HepG2 (cell line): ENCODE data around the gene WNK2. TPM values are rescaled to one million over a fixed set of nuclear protein-coding genes. Genes with fewer than 3 reads are reported as not detected.

ENCODE experiments used
- ATAC-seq: fragments of 200-7000 bp; cut with Tn5 transposase; 3 replicates; pipeline ENCODE4 v1.9.1; 2020; ENCODE audit warnings: mild to moderate bottlenecking, moderate library complexity
- BruUV-seq: library from RNA; stranded (reverse); fragments of 400-500 nt; replicated peaks from 2 replicates; lab custom pipeline; 2021; lab: Mats Ljungman, UMichigan
- CTCF ChIA-PET: fragments of 300-600 bp; formaldehyde crosslinking; extraction: SDS; loops from one replicate; lab custom pipeline; 2021; ENCODE audit warnings: low total read pairs, inconsistent platforms, low intra/inter-chr PET ratio; lab: Yijun Ruan, JAX
- POLR2A ChIA-PET: fragments of 350-600 bp; sonication (Branson Sonifier 250); formaldehyde crosslinking; loops from one replicate; lab custom pipeline; 2020; ENCODE audit warnings: antibody characterized with exemption, inconsistent platforms; lab: Yijun Ruan, JAX
- DNase-seq: peaks from one replicate; pipeline ENCODE4 v3.0.0-alpha.2; 2015; ENCODE audit warnings: low spot score
- FAIRE-seq: peaks from 3 replicates; lab custom pipeline; 2011; peaks lifted over from hg19 to GRCh38; lab: Jason Lieb, UNC
- H2AFZ ChIP-seq: one replicate; pipeline ENCODE4 v1.6.1; 2011; ENCODE audit warnings: low read length, inconsistent platforms
- H3K27ac ChIP-seq: fragments of 300-600 bp; 3 replicates; pipeline ENCODE4 v1.8.0; 2011; ENCODE audit warnings: mixed run types, mild to moderate bottlenecking, mixed read lengths, low read length, inconsistent platforms; ENCODE audit not compliant: insufficient read depth; ENCODE audit errors: extremely low read length
- H3K27me3 ChIP-seq, 2 experiments: fragments of 200-600 bp in 1 of 2; 2 replicates in 1 of 2; 3 replicates in 1 of 2; pipeline versions ENCODE4 v1.6.0 to v1.8.0; 2011; ENCODE audit warnings: low read length in 2 of 2, mild to moderate bottlenecking in 2 of 2, moderate library complexity in 2 of 2, inconsistent platforms in 1 of 2; ENCODE audit not compliant: insufficient read depth in 2 of 2, control insufficient read depth in 1 of 2
- H3K36me3 ChIP-seq, 2 experiments: fragments of 200-600 bp in 1 of 2; replicated peaks in 1 of 2; 2 replicates in 1 of 2; 3 replicates in 1 of 2; pipeline versions ENCODE4 v1.5.1 to v1.8.0; 2011; ENCODE audit warnings: low read length in 2 of 2, inconsistent platforms in 1 of 2; ENCODE audit not compliant: insufficient read depth in 2 of 2, control insufficient read depth in 1 of 2
- H3K4me1 ChIP-seq: 2 replicates; pipeline ENCODE4 v1.5.1; 2012; ENCODE audit warnings: low read length, inconsistent platforms; ENCODE audit not compliant: insufficient read depth
- H3K4me2 ChIP-seq: 2 replicates; pipeline ENCODE4 v1.6.0; 2011; ENCODE audit warnings: low read depth, low read length, inconsistent platforms
- H3K4me3 ChIP-seq, 3 experiments: fragments of 200-600 bp in 1 of 3; sonication (generic), shearing (Covaris generic) in 1 of 3; replicated peaks in 1 of 3; 2 replicates each; pipeline ENCODE4 v1.5.1; 2011 to 2016; ENCODE audit warnings: low read length in 3 of 3, inconsistent platforms in 2 of 3, low read depth in 2 of 3, mild to moderate bottlenecking in 2 of 3, control low read depth in 1 of 3, mixed read lengths in 1 of 3; ENCODE audit not compliant: insufficient read depth in 1 of 3
- H3K79me2 ChIP-seq: one replicate; pipeline ENCODE4 v1.6.1; 2011; ENCODE audit warnings: low read length, inconsistent platforms; ENCODE audit not compliant: insufficient read depth
- H3K9ac ChIP-seq: 2 replicates; pipeline ENCODE4 v1.6.0; 2011; ENCODE audit warnings: mild to moderate bottlenecking, low read depth, low read length, inconsistent platforms; ENCODE audit not compliant: insufficient read depth
- H3K9me3 ChIP-seq: 2 replicates; pipeline ENCODE4 v1.5.1; 2012; ENCODE audit warnings: mild to moderate bottlenecking, low read length
- H4K20me1 ChIP-seq: 2 replicates; pipeline ENCODE4 v1.6.0; 2011; ENCODE audit warnings: inconsistent platforms, mild to moderate bottlenecking, low read length, moderate library complexity; ENCODE audit not compliant: insufficient read depth
- ATF7 ChIP-seq, 2 experiments: fragments of 450-650 bp in 1 of 2; sonication (generic) in 1 of 2; formaldehyde crosslinking in 1 of 2; IDR thresholded peaks; 2 replicates each; pipeline versions ENCODE4 v1.4.0 to v1.6.1; 2016 to 2020; ENCODE audit warnings: antibody characterized with exemption in 1 of 2, mild to moderate bottlenecking in 1 of 2, missing genetic modification reagents in 1 of 2
- FOXO1 ChIP-seq: sonication (generic); formaldehyde crosslinking; IDR thresholded peaks from 2 replicates; pipeline ENCODE4 v1.4.0; 2020; ENCODE audit warnings: missing genetic modification reagents
- GTF2F1 ChIP-seq: fragments of 150-350 bp; IDR thresholded peaks from 2 replicates; pipeline ENCODE4 v1.6.1; 2014; ENCODE audit warnings: low read length
- JDP2 ChIP-seq: sonication (generic); formaldehyde crosslinking; IDR thresholded peaks from 2 replicates; pipeline ENCODE4 v1.8.1; 2022; ENCODE audit warnings: missing genetic modification reagents, borderline replicate concordance
- LBX2 ChIP-seq: sonication (generic); formaldehyde crosslinking; IDR thresholded peaks from 2 replicates; pipeline ENCODE4 v1.5.0; 2020; ENCODE audit warnings: missing genetic modification reagents, mild to moderate bottlenecking, borderline replicate concordance
- NFYC ChIP-seq: IDR thresholded peaks from 2 replicates; pipeline ENCODE4 v1.6.1; 2016; ENCODE audit warnings: missing genetic modification reagents, missing compliant biosample characterization
- RBFOX2 ChIP-seq: fragments of 200-400 bp; formaldehyde crosslinking; IDR thresholded peaks from 2 replicates; pipeline ENCODE4 v1.6.1; 2017; ENCODE audit warnings: low read depth, mild to moderate bottlenecking, low read length
- SRF ChIP-seq: IDR thresholded peaks from 2 replicates; pipeline ENCODE4 v1.6.1; 2011; ENCODE audit warnings: mild to moderate bottlenecking, low read depth, low read length, moderate library complexity
- TCF12 ChIP-seq, 2 experiments: fragments of 450-650 bp in 1 of 2; sonication (generic) in 1 of 2; formaldehyde crosslinking in 1 of 2; IDR thresholded peaks; 2 replicates each; pipeline versions ENCODE4 v1.6.1 to v1.8.0; 2017 to 2022; ENCODE audit warnings: antibody characterized with exemption in 1 of 2, mild to moderate bottlenecking in 1 of 2, missing genetic modification reagents in 1 of 2, moderate library complexity in 1 of 2
- ZEB1 ChIP-seq: IDR thresholded peaks from 2 replicates; pipeline ENCODE4 v1.6.1; 2012; ENCODE audit warnings: mild to moderate bottlenecking, low read depth, inconsistent platforms; ENCODE audit not compliant: insufficient replicate concordance
- ZFP62 ChIP-seq: sonication (generic); formaldehyde crosslinking; IDR thresholded peaks from 2 replicates; pipeline ENCODE4 v1.4.0; 2020; ENCODE audit warnings: missing genetic modification reagents
- ZFY ChIP-seq: sonication (generic); formaldehyde crosslinking; IDR thresholded peaks from 2 replicates; pipeline ENCODE4 v1.4.0; 2020; ENCODE audit warnings: missing genetic modification reagents
- ZMAT3 ChIP-seq: sonication (generic); formaldehyde crosslinking; conservative IDR thresholded peaks from 2 replicates; pipeline ENCODE4 v1.7.0; 2021; ENCODE audit warnings: missing genetic modification reagents
- ZNF205 ChIP-seq: IDR thresholded peaks from 2 replicates; pipeline ENCODE4 v1.6.1; 2018; ENCODE audit warnings: missing biosample characterization, missing genetic modification reagents
- ZNF280D ChIP-seq: sonication (generic); formaldehyde crosslinking; IDR thresholded peaks from 2 replicates; pipeline ENCODE4 v1.5.1; 2020; ENCODE audit warnings: mild to moderate bottlenecking, missing genetic modification reagents
- ZNF530 ChIP-seq: sonication (generic); formaldehyde crosslinking; IDR thresholded peaks from 2 replicates; pipeline ENCODE4 v1.5.0; 2020; ENCODE audit warnings: low read depth, mild to moderate bottlenecking, missing genetic modification reagents
- ZNF607 ChIP-seq: sonication (generic); formaldehyde crosslinking; IDR thresholded peaks from 2 replicates; pipeline ENCODE4 v1.5.1; 2020; ENCODE audit warnings: missing genetic modification reagents, mild to moderate bottlenecking, borderline replicate concordance
- ZNF800 ChIP-seq: sonication (generic); formaldehyde crosslinking; IDR thresholded peaks from 2 replicates; pipeline ENCODE4 v1.4.0; 2020; ENCODE audit warnings: missing genetic modification reagents
- ZNF841 ChIP-seq: sonication (generic); formaldehyde crosslinking; IDR thresholded peaks from 2 replicates; pipeline ENCODE4 v1.8.1; 2023; ENCODE audit warnings: missing genetic modification reagents, borderline replicate concordance
- WGBS: methylation state at CpG from one replicate; pipeline ENCODE4 v1.1.6; 2017; ENCODE audit warnings: low lambda C conversion rate; 5-methylcytosine and 5-hydroxymethylcytosine counted together
- in situ Hi-C: cut with HindIII; loops from 2 replicates; pipeline ENCODE4 v1.10.0; 2017; ENCODE audit warnings: low pct_unique_long_range_greater_than_20kb; ENCODE audit not compliant: extremely low pct_ligation_motif_present
- intact Hi-C: fragments of 100-400 bp; cut with micrococcal nuclease; formaldehyde crosslinking; loops from one replicate; pipeline ENCODE4 v1.10.0; 2022; ENCODE audit not compliant: unreplicated experiment
- polyA plus RNA-seq, 8 experiments: library from polyadenylated mRNA; depleted of rRNA in 3 of 8; stranded (reverse) in 7 of 8; unstranded in 1 of 8; fragments of >200 nt; fragmentation: Illumina TruSeq in 4 of 8; extraction: Trizol in 4 of 8; gene quantifications; 2 replicates each; pipeline versions ENCODE4 v1.2.1 to v1.2.3, GENCODE V29; 2011 to 2016; ENCODE audit warnings: low read depth in 4 of 8, missing spikeins in 1 of 8, mixed read lengths in 1 of 8; ENCODE audit not compliant: insufficient read depth in 1 of 8
- total RNA-seq, 5 experiments: library from RNA; depleted of rRNA; stranded (reverse); fragments of >200 nt; fragmentation: Illumina TruSeq; extraction: Trizol; gene quantifications; 2 replicates each; pipeline ENCODE4 v1.2.3, GENCODE V29; 2016; ENCODE audit warnings: low read depth in 1 of 5

WNK2 gene
- total and polyA plus RNA-seq, 2 of the 13 experiments (the other 11 are each of a cell fraction or from before 2014, with no cell fraction given): 10.5 to 12.0 TPM

- Histone ChIP-seq H4K20me1 (no peaks in the 10 kb centered on the region), H3K36me3 (peaks cover 1 to 10% of the 10 kb centered on the region in 2 experiments; a peak in 1 of 5 replicates), H2AFZ (no peak overlapping the region), H3K4me1 (peaks cover 43% of the 10 kb centered on the region), H3K79me2 (peaks cover 59% of the 10 kb centered on the region), H3K9me3 (no peaks in the 10 kb centered on the region), H3K9ac (no peak overlapping the region), H3K4me2 (no peak overlapping the region), H3K27ac (no peak overlapping the region), H3K4me3 (no peak overlapping the region), H3K27me3 (no peaks in the 10 kb centered on the region)
- ChIA-PET POLR2A (no interaction called here), CTCF (no interaction called here)
- ATAC-seq (no peak), FAIRE-seq (no peak), DNase-seq (no peak)
- TF ChIP-seq ZNF841 (no peak), ZMAT3 (CRISPR knock-in tag) (no peak), ZNF800 (CRISPR knock-in tag) (no peak), TCF12 (IDR thresholded peaks at IDR 0.05) (no peak), TCF12 (CRISPR knock-in tag; IDR thresholded peaks at IDR 0.05) (no peak), ZFY (CRISPR knock-in tag) (no peak), RBFOX2 (no peak), ZNF607 (no peak), ZFP62 (CRISPR knock-in tag) (no peak), GTF2F1 (no peak), SRF (no peak), ATF7 (IDR thresholded peaks at IDR 0.05) (no peak), ATF7 (CRISPR knock-in tag; IDR thresholded peaks at IDR 0.05) (no peak), FOXO1 (no peak), JDP2 (CRISPR knock-in tag) (no peak), ZEB1 (no peak), ZNF280D (CRISPR knock-in tag) (no peak), LBX2 (CRISPR knock-in tag) (no peak), NFYC (no peak), ZNF530 (CRISPR knock-in tag) (no peak), ZNF205 (CRISPR knock-in tag) (no peak)
- no TSS peak for BruUV-seq
- in situ Hi-C loops (no loop called here), intact Hi-C loops (no loop called here)
- WGBS: 96% methylated on average over 4 of the region's 12 CpGs
Measured at GRCh38 chr9:93190133-93190525, 6.2 kb downstream of the WNK2 start.
